H9 (cell line): ENCODE results near the gene CPXM2. TPM values are rescaled to one million over a fixed set of nuclear protein-coding genes. Genes with fewer than 3 reads are reported as not detected.

ENCODE experiments used
- DNase-seq: peaks from one replicate; pipeline ENCODE4 v3.0.0-alpha.2; 2017
- H2AFZ ChIP-seq: one replicate; pipeline ENCODE4 v1.6.1; 2013; ENCODE audit warnings: mild to moderate bottlenecking, low read length, control low read depth, moderate library complexity
- H2AK5ac ChIP-seq: 2 replicates; pipeline ENCODE4 v1.6.1; 2013; ENCODE audit warnings: low read length, control low read depth, mixed read lengths; ENCODE audit not compliant: insufficient read length
- H2BK120ac ChIP-seq: one replicate; pipeline ENCODE4 v1.6.1; 2013; ENCODE audit warnings: low read depth, mild to moderate bottlenecking, low read length, control low read depth, inconsistent platforms; ENCODE audit not compliant: poor library complexity, severe bottlenecking
- H2BK12ac ChIP-seq: 2 replicates; pipeline ENCODE4 v1.6.1; 2013; ENCODE audit warnings: low read length, control low read depth, mixed read lengths, low read depth; ENCODE audit not compliant: insufficient read length
- H2BK15ac ChIP-seq: 2 replicates; pipeline ENCODE4 v1.6.1; 2013; ENCODE audit warnings: low read depth, low read length, control low read depth
- H2BK20ac ChIP-seq: one replicate; pipeline ENCODE4 v1.6.1; 2013; ENCODE audit warnings: low read depth, mild to moderate bottlenecking, low read length, control low read depth, inconsistent platforms; ENCODE audit not compliant: poor library complexity, severe bottlenecking
- H2BK5ac ChIP-seq: 2 replicates; pipeline ENCODE4 v1.6.1; 2013; ENCODE audit warnings: low read length, control low read depth, mixed read lengths; ENCODE audit not compliant: insufficient read length
- H3K14ac ChIP-seq: 2 replicates; pipeline ENCODE4 v1.6.1; 2013; ENCODE audit warnings: low read length, control low read depth; ENCODE audit not compliant: insufficient read depth
- H3K18ac ChIP-seq: 2 replicates; pipeline ENCODE4 v1.6.1; 2013; ENCODE audit warnings: low read depth, mild to moderate bottlenecking, mixed read lengths, low read length, control low read depth; ENCODE audit not compliant: insufficient read length
- H3K23ac ChIP-seq: 2 replicates; pipeline ENCODE4 v1.6.1; 2013; ENCODE audit warnings: low read length, control low read depth, mixed read lengths, low read depth; ENCODE audit not compliant: insufficient read length
- H3K23me2 ChIP-seq: 2 replicates; pipeline ENCODE4 v1.6.1; 2013; ENCODE audit warnings: low read depth, mild to moderate bottlenecking, mixed read lengths, low read length, control low read depth; ENCODE audit not compliant: insufficient read length, poor library complexity, severe bottlenecking
- H3K27ac ChIP-seq: 2 replicates; pipeline ENCODE4 v1.5.1; 2013; ENCODE audit warnings: low read length, control low read depth, mixed read lengths, low read depth; ENCODE audit not compliant: insufficient read length
- H3K27me3 ChIP-seq: 2 replicates; pipeline ENCODE4 v1.6.1; 2013; ENCODE audit warnings: low read length, control low read depth, inconsistent platforms; ENCODE audit not compliant: insufficient read depth
- H3K4ac ChIP-seq: 2 replicates; pipeline ENCODE4 v1.6.1; 2013; ENCODE audit warnings: low read depth, mild to moderate bottlenecking, control low read depth, inconsistent platforms, low read length, moderate library complexity
- H3K4me1 ChIP-seq: 2 replicates; pipeline ENCODE4 v1.6.1; 2013; ENCODE audit warnings: low read length, control low read depth, inconsistent platforms; ENCODE audit not compliant: insufficient read depth
- H3K4me2 ChIP-seq: 2 replicates; pipeline ENCODE4 v1.6.1; 2013; ENCODE audit warnings: low read length, control low read depth, mixed read lengths; ENCODE audit not compliant: insufficient read length, insufficient read depth
- H3K56ac ChIP-seq: 2 replicates; pipeline ENCODE4 v1.6.1; 2013; ENCODE audit warnings: low read depth, mild to moderate bottlenecking, mixed read lengths, low read length, control low read depth; ENCODE audit not compliant: insufficient read length
- H3K79me1 ChIP-seq: 2 replicates; pipeline ENCODE4 v1.6.1; 2013; ENCODE audit warnings: low read depth, mild to moderate bottlenecking, moderate library complexity, low read length, control low read depth, inconsistent platforms; ENCODE audit not compliant: insufficient read depth, poor library complexity, severe bottlenecking
- H3K79me2 ChIP-seq: 2 replicates; pipeline ENCODE4 v1.6.1; 2013; ENCODE audit warnings: low read length, control low read depth, inconsistent platforms; ENCODE audit not compliant: insufficient read depth
- H3K9ac ChIP-seq: 2 replicates; pipeline ENCODE4 v1.6.1; 2013; ENCODE audit warnings: low read length, control low read depth, mixed read lengths; ENCODE audit not compliant: insufficient read length; ENCODE audit errors: extremely low read depth
- H3K9me3 ChIP-seq: one replicate; pipeline ENCODE4 v1.6.1; 2013; ENCODE audit warnings: low read depth, low read length, inconsistent platforms; ENCODE audit not compliant: control insufficient read depth
- H3T11ph ChIP-seq: one replicate; pipeline ENCODE4 v1.6.1; 2013; ENCODE audit warnings: mild to moderate bottlenecking, low read length, control low read depth, inconsistent platforms
- H4K20me1 ChIP-seq: one replicate; pipeline ENCODE4 v1.6.1; 2013; ENCODE audit not compliant: control insufficient read depth, insufficient read length, insufficient read depth
- H4K5ac ChIP-seq: 2 replicates; pipeline ENCODE4 v1.6.1; 2013; ENCODE audit warnings: low read depth, mild to moderate bottlenecking, mixed read lengths, low read length, control low read depth; ENCODE audit not compliant: insufficient read length
- H4K8ac ChIP-seq: replicated peaks from 2 replicates; pipeline ENCODE4 v1.6.1; 2013; ENCODE audit warnings: low read length, control low read depth, mixed read lengths, low read depth; ENCODE audit not compliant: insufficient read length
- H4K91ac ChIP-seq: 2 replicates; pipeline ENCODE4 v1.6.1; 2013; ENCODE audit warnings: low read depth, mild to moderate bottlenecking, moderate library complexity, mixed read lengths, low read length, control low read depth; ENCODE audit not compliant: insufficient read length
- H3K27ac Mint-ChIP-seq, 3 experiments: 2 replicates in 2 of 3; 3 replicates in 1 of 3; pipeline ENCODE4 v1.8.0; 2020 to 2021; ENCODE audit warnings: mixed read lengths in 3 of 3, mild to moderate bottlenecking in 1 of 3, moderate library complexity in 1 of 3
- H3K27me3 Mint-ChIP-seq: 2 replicates; pipeline ENCODE4 v1.8.0; 2021; ENCODE audit warnings: low read depth, mild to moderate bottlenecking, moderate library complexity, mixed read lengths
- H3K36me3 Mint-ChIP-seq, 3 experiments: 2 replicates in 2 of 3; 3 replicates in 1 of 3; pipeline ENCODE4 v1.8.0; 2020 to 2021; ENCODE audit warnings: low read depth in 3 of 3, mixed read lengths in 3 of 3; ENCODE audit not compliant: insufficient read depth in 1 of 3
- H3K4me1 Mint-ChIP-seq, 2 experiments: 2 replicates each; pipeline ENCODE4 v1.8.0; 2020; ENCODE audit warnings: mixed read lengths in 2 of 2
- H3K4me3 Mint-ChIP-seq, 2 experiments: 2 replicates in 1 of 2; 3 replicates in 1 of 2; pipeline ENCODE4 v1.8.0; 2020 to 2021; ENCODE audit warnings: mild to moderate bottlenecking in 2 of 2, mixed read lengths in 2 of 2, moderate library complexity in 1 of 2
- H3K9me3 Mint-ChIP-seq, 2 experiments: 2 replicates in 1 of 2; 3 replicates in 1 of 2; pipeline ENCODE4 v1.8.0; 2020; ENCODE audit warnings: mild to moderate bottlenecking in 2 of 2, mixed read lengths in 2 of 2, moderate library complexity in 1 of 2
- CTCF ChIP-seq: fragments of 200-600 bp; sonication (generic); conservative IDR thresholded peaks from 3 replicates; pipeline ENCODE4 v1.8.0; 2021; ENCODE audit warnings: antibody characterized with exemption, mild to moderate bottlenecking
- WGBS: extraction: QIAGEN DNeasy Blood & Tissue Kit; methylation state at CpG from one replicate; pipeline ENCODE4 v1.1.7; 2013; ENCODE audit warnings: missing lambda C conversion rate, low lambda C conversion rate, mixed read lengths; ENCODE audit not compliant: insufficient read length; ENCODE audit errors: extremely low coverage; 5-methylcytosine and 5-hydroxymethylcytosine counted together
- total RNA-seq: library from RNA; stranded (reverse); gene quantifications from 2 replicates; pipeline ENCODE4 v1.2.1, GENCODE V29; 2021

Gene CPXM2
- total RNA-seq, 1 experiment from 2014 or later: 1.7 TPM

GRCh38 chr10:123922126-123922525 is 30.5 kb upstream of the CPXM2 start:
- no peak overlapping the region for H2BK5ac ChIP-seq
- H3K18ac ChIP-seq: no peak overlapping the region
- H3K79me1 ChIP-seq: no peaks in the 10 kb centered on the region
- H3K27me3 ChIP-seq: no peaks in the 10 kb centered on the region
- Mint-ChIP-seq H3K27me3 (peaks cover 22% of the 10 kb centered on the region), H3K36me3 (peaks cover 3 to 12% (median 4%) of the 10 kb centered on the region in 3 experiments; a peak in 6 of 7 replicates), H3K4me1 (0 out of 4 replicates have a peak, but pooled peaks cover 0 to 6% of the 10 kb centered on the region in 2 experiments), H3K9me3 (peaks cover 24 to 27% of the 10 kb centered on the region in 2 experiments), H3K27ac (no peak overlapping the region), H3K4me3 (no peak overlapping the region)
- H3K27ac ChIP-seq: no peak overlapping the region
- H3K4ac ChIP-seq: no peak overlapping the region
- no peak overlapping the region for H2BK20ac ChIP-seq
- no peak overlapping the region for H4K5ac ChIP-seq
- H2BK15ac ChIP-seq: no peak overlapping the region
- DNase-seq: no peak
- H4K8ac ChIP-seq: no peak overlapping the region
- no peak overlapping the region for H3K14ac ChIP-seq
- H3K4me2 ChIP-seq: no peak overlapping the region
- WGBS: no CpG with 5 or more reads among the region's 2 CpGs
- H2BK12ac ChIP-seq: no peak overlapping the region
- H4K20me1 ChIP-seq: no peaks in the 10 kb centered on the region
- no peak overlapping the region for H4K91ac ChIP-seq
- no peak overlapping the region for H2BK120ac ChIP-seq
- H3K56ac ChIP-seq: no peak overlapping the region
- H3K9ac ChIP-seq: no peak overlapping the region
- H3K79me2 ChIP-seq: no peaks in the 10 kb centered on the region
- no peak overlapping the region for H3K23ac ChIP-seq
- H2AFZ ChIP-seq: no peak overlapping the region
- no peak for TF ChIP-seq CTCF
- H3K4me1 ChIP-seq: no peaks in the 10 kb centered on the region
- H3K9me3 ChIP-seq: no peaks in the 10 kb centered on the region
- no peak overlapping the region for H2AK5ac ChIP-seq
- no peaks in the 10 kb centered on the region for H3K23me2 ChIP-seq
- H3T11ph ChIP-seq: no peak overlapping the region
